ENCODE results near the gene KLHL15. TPM values are rescaled to one million over a fixed set of nuclear protein-coding genes. Genes with fewer than 3 reads are reported as not detected.

The KLHL15 gene
- polyA plus RNA-seq, 6 donors from 2014 or later, result 2.5 to 4.5 (median 3.3) TPM; not detected in 1

GRCh38 chrX:24026432-24026831 is 554 bp downstream of the KLHL15 start:
- peaks cover 4 to 10% (median 5%) of the 10 kb centered on the region in 3 donors for H3K4me1 Mint-ChIP-seq
- peak overlapping the region; percentile 80 to 95 (median 86) for H3K4me3 Mint-ChIP-seq
- peak overlapping the region in 3 of 6 donors; percentile 77 to 96 (median 89) for H3K27ac Mint-ChIP-seq
- no peaks in the 10 kb centered on the region for H3K36me3 Mint-ChIP-seq
- DNase-seq (no peak), ATAC-seq (ENCODE audit: low read depth in 2 of 2) (no peak)
- peaks cover 0 to 9% (median 0%) of the 10 kb centered on the region in 3 donors for H3K27me3 Mint-ChIP-seq
- H3K9me3 Mint-ChIP-seq, result peaks cover 0 to 4% (median 0%) of the 10 kb centered on the region in 7 donors

GRCh38 chrX:24025741-24026403 is 1.1 kb downstream of the KLHL15 start:
- Mint-ChIP-seq H3K4me3 (peak overlapping the region; percentile 80 to 95 (median 86)), H3K9me3 (peaks cover 0 to 4% (median 0%) of the 10 kb centered on the region in 7 donors), H3K27ac (peak overlapping the region; percentile 74 to 96 (median 90)), H3K36me3 (no peaks in the 10 kb centered on the region), H3K27me3 (peaks cover 0 to 9% (median 0%) of the 10 kb centered on the region in 3 donors), H3K4me1 (peaks cover 10% of the 10 kb centered on the region in 3 donors)
- ATAC-seq (ENCODE audit: low read depth in 2 of 2) (peak; percentile 22 to 24), DNase-seq (no peak)

GRCh38 chrX:24024819-24025740 is 1.9 kb downstream of the KLHL15 start:
- Mint-ChIP-seq H3K27ac (peak overlapping the region in 4 of 6 donors; percentile 18 to 89 (median 54)), H3K9me3 (peaks cover 0 to 4% (median 0%) of the 10 kb centered on the region in 7 donors), H3K4me1 (peaks cover 10 to 16% (median 11%) of the 10 kb centered on the region in 3 donors), H3K36me3 (no peaks in the 10 kb centered on the region), H3K27me3 (peaks cover 0 to 6% (median 0%) of the 10 kb centered on the region in 3 donors), H3K4me3 (peak overlapping the region; percentile 81 to 95 (median 88))
- DNase-seq, result peak; percentile 80
- ATAC-seq (ENCODE audit: low read depth in 2 of 2), result peak; percentile 87 to 90

- H3K4me3 Mint-ChIP-seq, result peak overlapping the region; percentile 81 to 95 (median 88)
- peak overlapping the region; percentile 39 to 91 (median 76) for H3K27ac Mint-ChIP-seq
- DNase-seq (peak; percentile 0), ATAC-seq (ENCODE audit: low read depth in 2 of 2) (no peak)
- H3K9me3 Mint-ChIP-seq, result peaks cover 0 to 4% (median 0%) of the 10 kb centered on the region in 7 donors
- peaks cover 10 to 24% (median 11%) of the 10 kb centered on the region in 3 donors for H3K4me1 Mint-ChIP-seq
- H3K36me3 Mint-ChIP-seq, result no peaks in the 10 kb centered on the region
- no peaks in the 10 kb centered on the region for H3K27me3 Mint-ChIP-seq
Measured at GRCh38 chrX:24023972-24024669, 2.9 kb downstream of the KLHL15 start.

- ATAC-seq (ENCODE audit: low read depth in 2 of 2), result no peak
- Mint-ChIP-seq H3K9me3 (peaks cover 0 to 4% (median 0%) of the 10 kb centered on the region in 7 donors), H3K4me1 (peaks cover 10 to 24% (median 11%) of the 10 kb centered on the region in 3 donors), H3K27ac (peak overlapping the region in 3 of 6 donors; percentile 39 to 91 (median 89)), H3K27me3 (no peaks in the 10 kb centered on the region), H3K36me3 (no peaks in the 10 kb centered on the region), H3K4me3 (peak overlapping the region; percentile 52 to 95 (median 85))
- DNase-seq, result no peak
Measured at GRCh38 chrX:24023544-24023943, 3.4 kb downstream of the KLHL15 start.

GRCh38 chrX:24020306-24020876 is 6.6 kb downstream of the KLHL15 start:
- peaks cover 7 to 24% (median 11%) of the 10 kb centered on the region in 3 donors for H3K4me1 Mint-ChIP-seq
- no peaks in the 10 kb centered on the region for H3K36me3 Mint-ChIP-seq
- ATAC-seq (ENCODE audit: low read depth in 2 of 2) (no peak), DNase-seq (no peak)
- no peaks in the 10 kb centered on the region for H3K27me3 Mint-ChIP-seq
- peak overlapping the region in 1 of 8 donors; percentile 17 for H3K4me3 Mint-ChIP-seq
- H3K9me3 Mint-ChIP-seq, result peaks cover 0 to 4% (median 0%) of the 10 kb centered on the region in 7 donors
- peak overlapping the region in 1 of 6 donors; percentile 19 for H3K27ac Mint-ChIP-seq

GRCh38 chrX:24019448-24019847 is 7.5 kb downstream of the KLHL15 start:
- H3K4me3 Mint-ChIP-seq, result peak overlapping the region in 1 of 8 donors; percentile 17
- H3K9me3 Mint-ChIP-seq, result peaks cover 0 to 4% (median 0%) of the 10 kb centered on the region in 7 donors
- ATAC-seq (ENCODE audit: low read depth in 2 of 2) (no peak), DNase-seq (no peak)
- peaks cover 0 to 5% (median 0%) of the 10 kb centered on the region in 3 donors for H3K27me3 Mint-ChIP-seq
- H3K27ac Mint-ChIP-seq, result no peak overlapping the region
- no peaks in the 10 kb centered on the region for H3K36me3 Mint-ChIP-seq
- H3K4me1 Mint-ChIP-seq, result peaks cover 10 to 28% (median 13%) of the 10 kb centered on the region in 3 donors

GRCh38 chrX:24018809-24019208 is 8.2 kb downstream of the KLHL15 start:
- Mint-ChIP-seq H3K9me3 (peaks cover 0 to 2% (median 0%) of the 10 kb centered on the region in 7 donors), H3K36me3 (no peaks in the 10 kb centered on the region), H3K27me3 (peaks cover 0 to 7% (median 0%) of the 10 kb centered on the region in 3 donors), H3K27ac (peak overlapping the region in 1 of 6 donors; percentile 63), H3K4me1 (peaks cover 11 to 29% (median 15%) of the 10 kb centered on the region in 3 donors), H3K4me3 (no peak overlapping the region)
- DNase-seq (no peak), ATAC-seq (ENCODE audit: low read depth in 2 of 2) (no peak)

- Mint-ChIP-seq H3K9me3 (no peaks in the 10 kb centered on the region), H3K27me3 (peaks cover 0 to 7% (median 0%) of the 10 kb centered on the region in 3 donors), H3K4me3 (no peak overlapping the region), H3K4me1 (peaks cover 6 to 29% (median 15%) of the 10 kb centered on the region in 3 donors), H3K36me3 (no peaks in the 10 kb centered on the region), H3K27ac (peak overlapping the region in 1 of 6 donors; percentile 33)
- DNase-seq (no peak), ATAC-seq (ENCODE audit: low read depth in 2 of 2) (no peak)
Measured at GRCh38 chrX:24017674-24018073, 9.3 kb downstream of the KLHL15 start.

- peaks cover 11 to 22% (median 14%) of the 10 kb centered on the region in 3 donors for H3K4me1 Mint-ChIP-seq
- ATAC-seq (ENCODE audit: low read depth in 2 of 2) (no peak), DNase-seq (no peak)
- H3K27ac Mint-ChIP-seq, result peak overlapping the region in 3 of 6 donors; percentile 53 to 78 (median 73)
- no peak overlapping the region for H3K4me3 Mint-ChIP-seq
- H3K27me3 Mint-ChIP-seq, result peaks cover 0 to 7% (median 0%) of the 10 kb centered on the region in 3 donors
- H3K36me3 Mint-ChIP-seq, result peaks cover 0 to 5% of the 10 kb centered on the region in 2 donors
- peaks cover 0 to 3% (median 0%) of the 10 kb centered on the region in 7 donors for H3K9me3 Mint-ChIP-seq
Measured at GRCh38 chrX:24014388-24015018, 12.5 kb downstream of the KLHL15 start.

- Mint-ChIP-seq H3K4me1 (peaks cover 14 to 28% (median 15%) of the 10 kb centered on the region in 3 donors), H3K36me3 (peaks cover 0 to 5% of the 10 kb centered on the region in 2 donors), H3K9me3 (peaks cover 0 to 3% (median 0%) of the 10 kb centered on the region in 7 donors), H3K27ac (no peak overlapping the region), H3K27me3 (peaks cover 0 to 18% (median 0%) of the 10 kb centered on the region in 3 donors), H3K4me3 (no peak overlapping the region)
- no peak for DNase-seq
- no peak for ATAC-seq (ENCODE audit: low read depth in 2 of 2)
Measured at GRCh38 chrX:24012266-24012665, 14.7 kb downstream of the KLHL15 start.

- Mint-ChIP-seq H3K4me3 (no peak overlapping the region), H3K9me3 (peaks cover 0 to 3% (median 0%) of the 10 kb centered on the region in 7 donors), H3K27ac (no peak overlapping the region), H3K27me3 (peaks cover 0 to 11% (median 0%) of the 10 kb centered on the region in 3 donors), H3K4me1 (peaks cover 9 to 15% (median 10%) of the 10 kb centered on the region in 3 donors), H3K36me3 (no peaks in the 10 kb centered on the region)
- DNase-seq (no peak), ATAC-seq (ENCODE audit: low read depth in 2 of 2) (no peak)
Measured at GRCh38 chrX:24005867-24006266, 21.1 kb downstream of the KLHL15 start.

All from naive B cell (primary cell).